Measurements from ENCODE around the gene NPDC1. TPM values are rescaled to one million over a fixed set of nuclear protein-coding genes. Genes with fewer than 3 reads are reported as not detected.
"Not testable (repeated sequence)": the region's sequence is repeated elsewhere in the genome, so short reads cannot be mapped to it uniquely, and the experiment has no call there.

The NPDC1 gene
- total RNA-seq, 1 donor from 2014 or later = 138 TPM

DNA sequence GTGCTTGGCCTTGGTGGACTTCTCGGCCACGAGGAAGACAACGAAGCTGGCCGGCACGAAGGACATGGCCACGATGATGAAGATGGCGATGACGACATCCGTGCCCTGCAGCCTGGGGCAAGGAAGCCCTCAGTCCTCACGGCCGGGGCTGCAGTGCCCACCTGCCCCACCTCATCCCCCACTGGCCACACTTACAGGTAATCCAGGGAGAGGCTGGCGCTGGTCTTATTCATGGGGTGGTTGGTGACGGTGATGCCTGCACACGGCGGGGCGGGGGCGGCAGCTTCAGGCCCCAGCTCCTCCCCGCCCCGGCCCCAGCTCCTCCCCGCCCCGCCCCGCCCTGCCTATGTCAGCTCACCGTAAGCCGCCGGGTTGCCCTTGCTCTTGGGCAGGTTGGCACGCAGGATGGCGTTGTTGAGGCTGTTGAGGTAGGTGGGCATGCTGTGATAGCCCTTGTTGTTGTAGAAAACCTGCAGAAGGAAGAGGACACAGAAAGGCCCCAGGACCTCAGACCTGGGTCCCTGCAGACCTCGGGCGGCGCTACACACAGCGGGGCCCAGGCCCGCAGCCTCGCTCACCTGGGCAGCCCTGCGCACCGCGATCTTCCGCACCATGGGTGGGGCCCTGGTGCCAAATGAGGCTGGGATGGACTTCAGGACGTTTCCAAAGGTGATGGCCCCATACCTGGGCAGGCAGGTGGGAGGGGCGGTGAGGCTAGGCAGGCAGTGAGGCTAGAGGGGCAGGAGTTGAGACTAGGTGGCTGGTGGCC lies 33.9 kb downstream of the NPDC1 start:
- no peak for DNase-seq (ENCODE audit: low spot score)

DNA sequence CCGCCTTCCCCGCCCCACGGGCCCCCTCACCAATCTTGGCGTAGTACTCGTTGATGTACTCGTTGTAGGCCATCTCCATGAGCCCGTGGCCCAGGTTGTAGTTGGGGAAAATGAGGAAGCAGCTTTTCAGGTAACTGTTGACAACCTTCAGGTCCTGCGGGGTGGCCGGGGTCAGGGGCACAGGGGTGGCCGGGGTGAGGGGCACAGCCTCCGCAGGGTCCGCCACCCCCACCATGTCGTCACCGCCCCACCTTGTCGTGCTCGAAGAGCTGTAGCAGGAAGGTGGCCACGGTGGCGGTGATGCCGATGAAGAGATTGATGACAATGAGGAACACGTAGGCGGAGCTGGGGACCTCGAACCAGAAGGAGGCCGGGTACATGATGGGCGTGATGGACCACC lies 34.8 kb downstream of the NPDC1 start:
- no peak for DNase-seq (ENCODE audit: low spot score)

DNA sequence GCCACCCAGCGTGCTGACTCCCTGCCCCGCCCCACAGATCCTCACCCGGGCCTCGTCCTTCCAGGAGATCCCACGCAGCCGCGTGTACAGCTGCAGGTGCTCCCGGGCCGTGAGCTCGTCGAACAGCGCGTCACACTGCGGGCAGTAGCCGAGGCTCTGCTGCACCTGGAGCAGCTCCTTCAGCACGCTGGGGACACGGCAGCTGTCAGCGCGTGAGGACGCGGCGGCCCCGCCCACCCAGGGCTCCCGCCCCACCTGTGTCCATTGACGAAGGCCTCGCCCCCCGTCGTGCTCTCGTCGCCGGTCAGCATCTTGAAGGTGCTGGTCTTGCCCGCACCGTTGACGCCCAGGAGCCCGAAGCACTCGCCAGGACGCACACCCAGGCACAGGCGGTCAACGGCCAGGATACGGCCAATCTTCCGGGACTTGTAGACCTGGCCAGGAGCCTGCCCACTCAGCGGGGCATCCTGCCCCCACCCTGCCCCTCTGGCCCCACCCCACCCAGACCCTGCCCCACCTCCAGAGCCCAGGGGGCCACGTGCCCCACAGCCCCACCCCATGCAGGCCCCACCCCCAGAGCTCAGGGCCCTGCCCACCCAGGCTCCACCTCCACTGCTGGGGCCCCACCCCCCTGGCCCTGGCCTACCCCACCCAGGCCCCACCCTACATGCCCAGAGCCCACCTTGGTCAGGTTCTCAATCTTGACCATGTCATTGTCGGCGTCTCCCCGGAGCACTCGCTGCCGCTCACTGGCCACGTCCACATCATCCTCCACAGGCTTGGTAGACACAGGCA lies 35.8 kb downstream of the NPDC1 start:
- DNase-seq (ENCODE audit: low spot score) = no peak

- DNase-seq (ENCODE audit: low spot score) = no peak
Observed at GRCh38 chr9:137009217-137009616, 36.8 kb downstream of the NPDC1 start.

- no peak for DNase-seq (ENCODE audit: low spot score)
Observed at GRCh38 chr9:137008312-137008711, 37.7 kb downstream of the NPDC1 start.

GRCh38 chr9:137007816-137008270 lies 38.1 kb downstream of the NPDC1 start:
- DNase-seq (ENCODE audit: low spot score) = no peak

DNA sequence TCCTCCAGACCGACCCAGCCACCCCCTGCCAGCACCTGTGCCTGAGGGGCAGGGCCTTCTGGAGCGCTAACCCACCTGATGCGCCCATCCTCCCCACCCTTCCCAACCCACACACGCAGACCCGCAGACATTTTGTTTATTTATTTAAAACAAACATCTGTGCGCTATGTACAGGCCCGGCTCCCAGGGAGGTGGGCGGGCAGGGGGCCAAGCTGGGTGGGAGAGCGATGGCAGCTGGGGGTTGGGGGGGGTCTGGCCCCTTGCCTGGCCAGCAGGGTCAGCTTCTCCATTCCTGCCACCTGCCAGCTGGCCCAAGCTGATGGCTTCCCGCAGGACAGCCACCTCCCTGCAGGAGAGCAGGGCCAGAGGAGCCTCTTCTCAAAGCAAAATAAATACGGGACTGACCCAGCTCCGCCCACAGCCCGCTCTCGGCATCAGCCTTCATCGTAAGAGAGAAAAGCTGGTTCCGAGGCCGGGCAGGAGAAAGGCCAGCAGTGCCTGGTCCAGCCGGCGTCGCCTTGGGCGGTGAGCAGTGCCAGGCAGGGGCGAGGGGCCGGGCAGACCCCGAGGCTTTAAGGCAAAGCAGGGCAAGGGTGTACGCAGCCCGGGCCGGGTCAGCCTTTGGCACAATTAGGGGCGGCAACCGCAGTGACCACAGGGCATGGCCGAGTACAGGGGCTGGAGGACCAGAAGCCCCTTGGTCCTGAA lies 38.7 kb downstream of the NPDC1 start:
- DNase-seq (ENCODE audit: low spot score) = no peak

GRCh38 chr9:137006116-137007003 lies 39.6 kb downstream of the NPDC1 start:
- no peak for DNase-seq (ENCODE audit: low spot score)

DNA sequence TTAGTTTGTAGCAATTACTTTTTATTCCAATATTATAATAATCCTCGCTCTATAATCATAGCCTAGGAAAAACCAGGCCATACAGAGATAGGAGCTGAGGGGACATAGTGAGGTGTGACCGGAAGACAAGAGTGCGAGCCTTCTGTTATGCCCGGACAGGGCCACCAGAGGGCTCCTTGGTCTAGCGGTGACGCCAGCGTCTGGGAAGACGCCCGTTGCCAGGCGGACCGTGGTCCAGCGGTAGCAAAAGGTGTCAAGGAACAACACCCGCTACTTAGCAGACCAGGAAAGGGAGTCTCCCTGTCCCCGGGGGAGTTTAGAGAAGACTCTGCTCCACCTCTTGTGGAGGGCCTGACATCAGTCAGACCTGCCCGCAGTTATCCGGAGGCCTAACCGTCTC lies 41.7 kb downstream of the NPDC1 start:
- DNase-seq (ENCODE audit: low spot score) = not testable (repeated sequence)

GRCh38 chr9:137002646-137003041 lies 43.3 kb downstream of the NPDC1 start:
- DNase-seq (ENCODE audit: low spot score) = no peak

- no peak for DNase-seq (ENCODE audit: low spot score)
Observed at GRCh38 chr9:137001857-137002645, 43.9 kb downstream of the NPDC1 start.

GRCh38 chr9:137000177-137000930 lies 45.6 kb downstream of the NPDC1 start:
- no peak for DNase-seq (ENCODE audit: low spot score)

DNA sequence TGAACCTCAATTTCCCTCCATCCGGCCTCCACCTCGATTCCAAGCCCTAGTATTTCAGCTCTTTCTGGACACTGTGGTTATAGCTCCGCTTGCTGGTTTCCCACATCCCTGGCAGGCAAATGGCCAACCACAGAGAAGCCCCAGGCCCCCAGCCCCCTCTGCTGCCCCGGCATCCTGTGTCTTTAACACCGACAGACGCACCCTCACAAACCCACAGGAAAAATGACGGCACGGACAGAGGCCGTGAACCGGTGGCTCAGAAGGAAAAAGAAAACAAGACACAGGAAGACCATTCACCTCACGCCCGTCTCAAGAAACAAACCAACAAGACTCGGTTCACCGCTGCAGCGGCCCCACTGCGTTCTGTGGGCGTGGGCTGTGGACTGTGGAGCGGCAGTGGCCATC lies 48.1 kb downstream of the NPDC1 start:
- no peak for DNase-seq (ENCODE audit: low spot score)

DNA sequence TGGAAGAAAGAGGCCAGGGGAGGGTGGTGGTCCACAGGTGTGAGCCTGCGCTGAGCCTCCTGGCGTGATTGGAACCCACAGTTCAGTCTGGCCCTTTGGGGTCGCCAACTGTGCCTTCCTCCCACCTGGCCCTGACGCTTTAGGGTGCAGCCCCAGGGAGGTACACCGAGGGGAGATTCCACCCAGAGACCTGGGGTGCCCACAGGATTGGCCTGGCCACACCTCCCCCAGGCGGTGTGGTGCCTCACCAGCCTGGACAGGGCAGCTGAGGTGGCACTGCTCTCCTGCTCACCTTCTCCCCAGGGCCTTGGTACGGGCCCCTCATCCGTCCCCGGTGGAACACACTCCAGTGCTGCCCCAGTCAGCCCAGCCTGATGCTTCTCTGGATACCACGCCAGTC lies 48.6 kb downstream of the NPDC1 start:
- DNase-seq (ENCODE audit: low spot score) = no peak

GRCh38 chr9:136996361-136997292 lies 49.4 kb downstream of the NPDC1 start, which contains the start of gene CLIC3:
TSS of gene CLIC3 (minus strand) at chr9:136996568. CDS start at chr9:136996543, 25 bp downstream.
- no peak for DNase-seq (ENCODE audit: low spot score)

GRCh38 chr9:136995772-136996311 lies 50.1 kb downstream of the NPDC1 start:
- no peak for DNase-seq (ENCODE audit: low spot score)

DNA sequence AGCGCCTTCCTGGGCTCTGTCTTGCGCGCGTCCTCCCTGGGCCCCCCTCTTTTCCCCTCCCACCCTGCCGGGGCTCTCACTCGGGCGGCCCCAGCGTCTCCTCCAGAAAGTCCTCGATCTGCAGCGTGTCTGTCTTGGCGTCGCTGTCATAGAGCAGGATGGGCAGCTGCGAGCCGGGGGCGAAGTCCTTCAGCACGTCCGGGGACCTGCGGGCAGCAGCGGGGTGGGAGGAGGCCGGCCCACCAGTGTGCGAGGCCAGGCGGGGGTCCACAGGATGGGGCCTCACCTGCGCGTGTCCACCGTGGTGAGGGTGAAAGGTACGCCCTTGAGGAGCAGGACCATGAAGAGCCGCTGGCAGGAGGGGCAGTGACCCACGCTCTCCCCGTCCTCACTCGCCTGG lies 50.6 kb downstream of the NPDC1 start:
- DNase-seq (ENCODE audit: low spot score) = no peak

DNA sequence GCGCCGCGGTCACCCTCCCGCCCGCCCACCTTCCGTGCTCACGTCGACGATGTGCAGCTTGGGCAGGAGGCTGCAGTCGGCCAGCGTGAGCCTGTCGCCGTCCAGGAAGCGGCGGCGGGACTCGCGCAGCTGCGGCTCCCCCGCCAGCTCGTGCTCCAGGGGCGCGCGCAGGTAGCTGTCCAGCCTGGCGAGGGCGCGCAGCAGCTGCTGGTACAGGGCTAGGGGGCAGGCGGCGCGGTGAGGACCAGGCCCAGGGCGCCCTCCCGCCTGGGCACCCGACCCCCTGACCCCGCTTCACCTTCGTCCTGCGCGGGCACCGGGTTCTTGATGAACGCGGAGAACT lies 51.1 kb downstream of the NPDC1 start:
- no peak for DNase-seq (ENCODE audit: low spot score)

Measured in ureter (tissue), 1 donor.